Measurements from ENCODE around the gene VCX.
"Not testable (repeated sequence)": the region's sequence is repeated elsewhere in the genome, so short reads cannot be mapped to it uniquely, and the experiment has no call there.

VCX gene

DNA sequence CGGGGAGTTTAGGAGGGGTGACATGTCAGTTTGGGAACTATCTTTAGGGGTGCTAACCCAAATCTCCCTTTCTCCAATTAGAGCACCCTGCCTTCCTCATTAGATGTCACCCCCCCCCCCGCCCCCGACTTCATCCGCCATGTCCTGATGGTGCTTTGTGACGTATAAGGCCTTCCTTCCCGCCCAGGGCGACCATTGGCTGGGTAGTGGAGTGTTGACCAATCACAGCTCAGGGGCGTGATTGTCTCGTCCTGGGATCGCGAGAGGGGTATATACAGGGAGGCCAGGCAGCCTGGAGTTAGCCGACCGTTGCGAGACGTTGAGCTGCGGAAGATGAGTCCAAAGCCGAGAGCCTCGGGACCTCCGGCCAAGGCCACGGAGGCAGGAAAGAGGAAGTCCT is at the start of gene VCX:
Gene VCX, plus strand, starts transcription at position 301 of the 400 bp plus-strand sequence. Its CDS starts 33 bp downstream, at position 334.
- DNase-seq (ENCODE audit: low read depth in 1 of 2, low spot score in 1 of 2), result not testable (repeated sequence)

DNA sequence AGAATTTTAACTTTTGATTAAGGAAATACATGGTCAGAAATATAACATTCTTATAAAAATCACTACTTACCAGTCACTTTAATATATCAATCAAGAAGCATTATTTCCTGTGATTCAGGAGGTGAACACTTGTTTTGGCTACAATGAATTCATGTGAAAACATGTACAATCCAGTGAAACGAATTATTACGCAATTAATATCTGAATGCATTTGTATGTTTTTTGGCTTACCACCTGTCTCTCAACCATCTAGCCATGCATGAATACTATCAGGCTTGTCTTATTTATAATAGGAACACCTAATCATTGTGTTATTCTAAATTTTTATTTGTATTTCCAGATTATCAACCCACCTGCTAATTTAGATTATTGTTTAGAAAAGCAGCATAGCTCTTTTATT is 44.6 kb upstream of the VCX start:
- DNase-seq (ENCODE audit: low read depth in 1 of 2, low spot score in 1 of 2), result no peak

DNA sequence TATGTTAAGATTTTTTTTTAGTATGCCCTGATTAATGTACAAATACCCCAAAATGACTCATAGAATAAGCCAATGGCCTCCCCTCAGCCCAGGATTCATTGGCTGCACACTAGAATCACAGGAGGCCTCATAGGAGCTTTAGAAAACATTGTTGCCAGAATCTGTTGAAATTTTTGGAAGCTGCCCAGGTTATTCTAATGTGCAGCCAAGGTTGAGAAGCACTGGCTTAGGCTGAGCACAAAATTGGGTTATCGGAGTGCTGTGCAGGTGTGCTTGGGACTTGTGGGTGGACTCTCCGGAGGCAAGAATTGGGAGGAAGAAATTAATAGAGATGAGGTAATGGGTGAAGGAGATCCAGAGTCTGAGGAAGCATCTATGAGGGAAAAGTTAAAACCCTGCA is 41.3 kb upstream of the VCX start:
- no peak for DNase-seq (ENCODE audit: low read depth in 1 of 2, low spot score in 1 of 2)

DNA sequence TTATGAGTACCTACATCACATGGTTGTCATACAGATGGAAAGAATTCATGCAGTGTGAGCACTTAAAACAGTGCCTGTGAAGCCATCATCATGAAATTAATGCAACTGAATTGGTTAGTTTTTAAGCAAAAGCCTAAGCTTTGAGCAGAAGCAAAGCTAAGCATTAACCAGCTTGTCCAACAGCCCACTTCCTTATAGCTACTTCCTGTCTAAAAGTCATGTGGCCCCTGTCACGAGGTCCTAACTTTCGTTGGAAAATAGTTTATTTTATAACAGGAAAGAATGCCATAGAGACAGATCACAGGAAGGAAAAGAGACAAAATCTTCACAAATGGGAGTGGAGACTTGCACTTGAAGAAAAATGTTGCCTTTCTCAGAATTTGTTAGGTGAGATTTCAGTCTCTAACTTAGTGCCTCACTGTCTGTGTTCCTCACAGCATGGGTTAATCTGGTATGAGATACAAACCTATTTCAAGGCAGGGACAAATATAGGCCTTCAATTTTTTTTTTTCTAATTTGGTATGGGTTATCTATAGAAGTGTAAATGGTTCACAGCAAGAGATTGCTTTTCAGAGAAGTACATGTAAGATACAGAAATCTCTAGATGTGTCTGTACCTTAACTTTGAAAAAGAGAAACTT is 27.7 kb upstream of the VCX start:
- no peak for DNase-seq (ENCODE audit: low read depth in 1 of 2, low spot score in 1 of 2)

DNA sequence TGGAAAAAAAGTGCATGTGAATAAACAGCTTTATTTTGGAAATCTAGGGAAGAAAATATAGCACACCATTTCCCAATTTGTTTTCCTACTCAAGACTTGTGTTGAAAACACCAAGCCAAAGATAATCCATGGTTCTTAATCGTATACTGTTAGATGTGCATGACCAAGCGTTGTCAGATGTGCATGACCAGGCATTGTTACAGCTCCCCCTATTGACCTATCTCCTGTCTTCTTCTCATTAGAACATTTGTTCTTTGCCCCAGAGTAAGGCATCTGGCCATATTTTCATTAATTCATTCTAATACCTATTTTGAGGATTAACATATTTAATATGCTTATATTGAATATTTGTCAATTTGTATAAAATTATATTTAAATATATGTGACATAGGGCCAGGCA is 14.4 kb upstream of the VCX start:
- DNase-seq (ENCODE audit: low read depth in 1 of 2, low spot score in 1 of 2), result no peak

DNA sequence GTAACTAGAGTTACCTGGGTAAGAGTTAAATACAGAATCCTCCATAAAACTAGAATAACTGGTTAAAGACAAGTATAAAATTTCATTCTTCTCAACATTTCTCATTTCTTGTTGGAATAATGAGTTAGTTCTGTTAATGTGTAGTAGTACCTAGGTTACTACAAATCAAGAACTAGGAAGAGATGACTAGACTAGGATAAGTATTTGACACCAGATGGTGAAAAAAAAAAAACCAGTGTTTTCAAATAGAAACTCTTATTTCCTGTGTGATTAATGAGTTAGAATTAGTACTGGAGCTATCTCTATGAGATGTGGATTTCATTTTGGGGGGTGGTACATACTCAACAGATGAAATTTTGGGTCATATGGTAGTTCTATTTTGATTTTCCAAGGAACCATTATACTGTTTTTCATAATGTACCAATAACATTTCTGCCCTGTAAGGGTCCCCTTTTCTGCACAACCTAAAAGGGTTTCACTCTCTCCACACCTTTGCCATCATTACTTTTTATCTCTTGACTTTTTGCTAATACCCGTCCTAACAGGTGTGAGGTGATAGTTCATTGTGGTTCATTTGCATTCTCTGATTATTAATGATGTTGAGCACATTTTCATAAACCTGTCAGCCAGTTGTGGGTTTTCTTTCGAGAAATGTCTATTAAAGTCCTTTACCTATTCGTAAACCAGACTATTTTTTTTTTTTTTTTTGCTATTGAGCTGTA is 1.7 kb upstream of the VCX start:
- DNase-seq (ENCODE audit: low read depth in 1 of 2, low spot score in 1 of 2), result no peak

DNA sequence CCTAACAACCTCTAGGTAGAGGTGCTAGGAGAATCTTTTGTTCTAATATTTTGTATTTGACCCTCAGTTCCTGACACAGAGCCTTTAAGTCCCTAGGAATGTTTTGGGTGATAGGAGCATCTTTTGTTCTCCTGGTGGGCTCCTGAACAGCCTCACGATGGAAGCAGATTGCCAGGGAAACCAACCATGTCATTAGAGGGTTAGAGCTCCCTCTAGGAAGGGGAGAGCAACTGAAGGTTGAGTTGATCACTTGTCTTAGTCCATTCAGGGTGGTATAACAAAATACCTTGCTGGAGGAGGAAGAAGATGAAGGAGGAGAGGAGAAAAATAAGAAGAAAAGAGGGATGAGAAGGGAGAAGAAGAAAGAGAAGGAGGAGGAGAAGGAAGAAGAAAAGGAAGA is 9.2 kb downstream of the VCX start:
- DNase-seq (ENCODE audit: low read depth in 1 of 2, low spot score in 1 of 2), result no peak

DNA sequence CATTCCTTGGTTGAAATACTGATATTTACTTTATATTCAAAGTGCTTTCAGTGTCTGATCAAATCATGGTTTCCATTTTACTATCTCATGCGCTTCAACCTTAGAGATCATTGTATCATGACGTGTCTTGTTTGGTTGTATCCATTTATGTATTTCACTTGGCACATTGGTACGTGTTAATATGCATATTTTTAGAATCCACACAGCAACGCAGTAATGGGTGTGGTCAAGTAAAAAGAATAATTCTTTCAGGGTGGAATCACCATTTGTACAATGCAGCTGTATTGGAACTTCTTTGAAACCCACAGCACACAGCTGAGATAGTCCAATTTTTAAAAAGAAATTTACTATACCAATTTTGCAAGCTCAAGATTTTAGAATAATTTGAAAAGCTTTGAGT is 29.1 kb downstream of the VCX start:
- DNase-seq (ENCODE audit: low read depth in 1 of 2, low spot score in 1 of 2), result no peak

DNA sequence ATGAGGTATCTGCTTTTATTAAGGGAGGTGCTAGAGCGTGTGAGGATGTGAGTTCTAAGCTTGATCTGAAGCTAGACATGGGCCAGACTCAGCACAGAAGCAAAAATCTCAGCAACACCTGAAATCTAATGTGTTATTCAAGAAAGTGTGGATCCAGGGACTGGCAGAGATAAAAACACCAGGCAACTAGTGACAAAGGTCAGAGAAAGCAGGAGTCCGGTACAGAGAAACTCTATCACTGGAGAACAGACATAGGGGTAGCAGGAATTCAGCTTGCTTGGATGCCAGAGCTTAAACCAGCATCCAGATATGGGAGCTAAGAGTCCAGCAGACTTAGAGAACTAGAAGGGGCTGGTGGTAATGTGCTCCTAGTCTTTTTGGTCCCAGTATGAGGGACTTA is 34.0 kb downstream of the VCX start:
- no peak for DNase-seq (ENCODE audit: low read depth in 1 of 2, low spot score in 1 of 2)

DNA sequence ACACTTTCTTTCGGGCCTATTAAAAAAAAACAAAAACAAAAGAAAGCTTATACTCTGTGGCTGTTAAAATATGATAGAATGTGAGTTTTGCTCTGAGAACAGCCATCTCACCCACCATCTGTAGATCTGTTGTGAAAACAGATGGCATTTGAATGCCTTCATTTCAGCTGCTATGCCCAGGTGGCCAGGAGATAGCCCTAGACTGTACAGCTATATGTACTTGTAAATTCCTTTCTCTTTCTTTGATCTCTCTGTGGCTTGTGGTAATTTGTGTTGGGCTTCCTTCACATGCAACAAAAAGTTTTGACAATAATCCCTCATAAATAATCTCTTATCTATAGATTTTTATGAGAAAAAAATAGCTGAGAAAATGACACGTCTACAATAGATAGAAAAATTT is 46.2 kb downstream of the VCX start:
- DNase-seq (ENCODE audit: low read depth in 1 of 2, low spot score in 1 of 2), result no peak

DNA sequence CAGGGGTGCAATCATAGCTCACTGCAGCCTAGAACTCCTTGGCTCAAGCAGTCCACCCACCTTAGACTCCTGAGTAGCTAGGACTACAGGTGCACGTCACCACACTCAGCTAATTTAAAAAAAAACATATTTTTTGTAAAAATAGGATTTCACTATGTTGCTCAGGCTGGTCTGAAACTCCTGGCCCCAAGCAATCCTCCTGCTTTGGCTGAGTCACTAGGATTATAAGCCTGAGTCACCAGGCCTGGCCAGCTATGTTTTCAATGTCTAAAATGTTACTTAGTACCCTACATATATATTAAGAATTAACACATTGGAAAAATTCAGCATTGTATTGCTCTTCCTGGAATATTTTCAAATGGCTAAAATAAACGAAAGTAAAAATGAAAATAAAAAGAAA is 46.7 kb downstream of the VCX start:
- DNase-seq (ENCODE audit: low read depth in 1 of 2, low spot score in 1 of 2), result no peak

DNA sequence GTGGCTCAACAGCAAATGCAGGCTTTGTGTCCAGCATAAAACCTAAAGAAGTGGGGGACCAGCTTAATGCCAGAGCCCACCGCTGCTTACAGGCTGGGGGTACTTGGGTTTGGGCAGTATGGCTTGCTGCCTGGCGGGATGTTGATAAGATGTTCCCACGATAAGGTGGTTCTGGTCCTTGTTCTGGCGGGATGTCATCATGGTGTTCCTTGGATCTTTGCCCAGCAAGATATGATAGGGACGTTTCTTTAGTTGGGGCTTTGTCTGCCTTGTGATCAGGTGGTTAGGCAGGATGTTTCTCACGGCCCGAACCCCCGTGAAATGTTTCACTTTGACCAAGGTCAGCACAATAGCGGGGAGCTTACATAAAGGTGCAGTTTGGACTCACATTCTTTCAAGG is 49.0 kb downstream of the VCX start:
- DNase-seq (ENCODE audit: low read depth in 1 of 2, low spot score in 1 of 2), result no peak

Measured in activated CD4-positive, alpha-beta T cell treated with anti-CD3 and anti-CD28 coated beads, Interleukin-2, amount 50 U/mL, for 24 hours (primary cell).